WI38 (cell line): Measurements from ENCODE around the gene CXCR5.

Source experiments
- H3K4me3 ChIP-seq: 2 replicates; pipeline ENCODE4 v1.5.1; 2011; ENCODE audit warnings: low read depth, mild to moderate bottlenecking, control low read depth, low read length
- TF ChIP-seq, protein P1 (sequence below): IDR thresholded peaks from 2 replicates; pipeline ENCODE4 v1.5.1; 2012; ENCODE audit warnings: low read depth, mild to moderate bottlenecking, control low read depth, low read length

Gene CXCR5

DNA sequence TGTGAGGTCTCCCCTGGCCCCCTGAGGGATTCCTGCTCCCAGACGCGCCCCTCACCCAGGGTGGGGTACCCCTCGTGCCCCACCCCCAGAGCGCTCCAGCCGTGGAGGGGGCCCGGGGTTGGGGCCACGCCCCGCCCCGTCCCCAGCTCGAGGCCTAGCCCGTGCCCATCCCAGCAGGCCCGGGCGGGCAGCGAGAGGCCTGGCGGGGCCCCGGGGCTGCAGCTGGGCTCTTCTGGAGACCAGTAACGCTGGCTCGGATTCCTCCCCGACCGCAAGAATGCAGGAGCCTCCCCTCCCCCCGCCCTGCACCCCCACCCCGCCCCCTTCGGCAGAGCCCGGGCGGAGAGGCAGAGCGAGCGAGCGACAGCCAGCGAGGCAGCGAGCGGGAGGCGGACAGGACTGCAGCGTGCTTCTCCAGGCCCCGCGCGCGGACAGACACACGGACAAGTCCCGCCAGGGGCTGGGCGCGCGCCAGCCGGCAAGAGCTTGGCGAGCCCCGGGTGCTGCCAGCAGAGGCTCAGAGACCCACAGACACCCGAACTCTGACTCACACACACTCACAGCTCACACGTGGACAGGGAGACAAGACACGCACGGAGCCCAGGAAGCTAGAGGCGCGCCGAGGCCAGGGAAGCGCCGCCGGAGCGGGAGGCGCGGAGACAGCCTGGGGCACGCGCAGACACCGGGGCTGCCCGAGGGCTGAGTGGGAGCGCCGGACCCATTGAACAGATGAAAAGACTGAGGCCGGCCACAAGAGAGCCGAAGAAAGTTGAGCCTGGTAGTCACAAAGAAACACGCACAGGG is 26.8 kb downstream of the CXCR5 start:
- TF ChIP-seq, protein P1, sequence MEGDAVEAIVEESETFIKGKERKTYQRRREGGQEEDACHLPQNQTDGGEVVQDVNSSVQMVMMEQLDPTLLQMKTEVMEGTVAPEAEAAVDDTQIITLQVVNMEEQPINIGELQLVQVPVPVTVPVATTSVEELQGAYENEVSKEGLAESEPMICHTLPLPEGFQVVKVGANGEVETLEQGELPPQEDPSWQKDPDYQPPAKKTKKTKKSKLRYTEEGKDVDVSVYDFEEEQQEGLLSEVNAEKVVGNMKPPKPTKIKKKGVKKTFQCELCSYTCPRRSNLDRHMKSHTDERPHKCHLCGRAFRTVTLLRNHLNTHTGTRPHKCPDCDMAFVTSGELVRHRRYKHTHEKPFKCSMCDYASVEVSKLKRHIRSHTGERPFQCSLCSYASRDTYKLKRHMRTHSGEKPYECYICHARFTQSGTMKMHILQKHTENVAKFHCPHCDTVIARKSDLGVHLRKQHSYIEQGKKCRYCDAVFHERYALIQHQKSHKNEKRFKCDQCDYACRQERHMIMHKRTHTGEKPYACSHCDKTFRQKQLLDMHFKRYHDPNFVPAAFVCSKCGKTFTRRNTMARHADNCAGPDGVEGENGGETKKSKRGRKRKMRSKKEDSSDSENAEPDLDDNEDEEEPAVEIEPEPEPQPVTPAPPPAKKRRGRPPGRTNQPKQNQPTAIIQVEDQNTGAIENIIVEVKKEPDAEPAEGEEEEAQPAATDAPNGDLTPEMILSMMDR = no peak
- peak overlapping the region; percentile 59 for H3K4me3 ChIP-seq

DNA sequence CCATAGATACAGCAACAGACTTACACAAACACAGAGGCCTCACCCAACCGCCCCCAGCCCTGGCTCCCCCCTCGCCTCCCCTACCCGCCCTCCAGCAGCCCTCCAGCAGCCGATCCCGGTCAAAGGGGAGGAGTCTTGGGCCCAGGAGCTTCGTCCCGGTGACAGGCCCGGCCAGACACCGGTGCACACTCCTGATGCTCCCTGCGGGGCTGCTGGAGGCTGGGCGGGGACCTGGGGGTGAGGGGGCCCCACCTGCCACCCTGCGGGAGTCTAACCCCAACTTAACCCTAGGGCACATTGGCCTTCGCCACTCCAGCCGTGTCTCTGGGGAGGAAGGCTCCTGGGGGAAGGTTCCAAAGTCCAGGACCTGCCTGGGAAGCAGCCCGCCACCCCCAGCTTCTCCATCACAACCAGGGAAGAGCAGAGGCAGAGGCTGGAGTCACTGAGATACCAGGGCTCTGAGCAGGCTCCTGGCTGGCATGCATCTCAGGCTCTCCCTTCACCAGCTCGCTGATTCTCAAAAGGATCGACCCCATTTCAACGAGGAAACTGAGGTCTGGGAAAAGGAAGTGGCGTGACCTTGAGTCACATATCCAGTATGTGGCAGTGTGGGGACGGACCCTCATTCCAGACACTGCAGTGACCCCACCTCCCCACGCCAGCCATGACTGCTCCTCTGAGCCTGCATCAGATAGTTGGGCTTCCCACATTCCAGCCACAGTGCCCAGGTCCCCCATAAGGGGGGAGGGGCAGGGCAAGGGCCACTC is 27.6 kb downstream of the CXCR5 start:
- peak overlapping the region; percentile 43 for H3K4me3 ChIP-seq
- TF ChIP-seq, protein P1 = no peak

DNA sequence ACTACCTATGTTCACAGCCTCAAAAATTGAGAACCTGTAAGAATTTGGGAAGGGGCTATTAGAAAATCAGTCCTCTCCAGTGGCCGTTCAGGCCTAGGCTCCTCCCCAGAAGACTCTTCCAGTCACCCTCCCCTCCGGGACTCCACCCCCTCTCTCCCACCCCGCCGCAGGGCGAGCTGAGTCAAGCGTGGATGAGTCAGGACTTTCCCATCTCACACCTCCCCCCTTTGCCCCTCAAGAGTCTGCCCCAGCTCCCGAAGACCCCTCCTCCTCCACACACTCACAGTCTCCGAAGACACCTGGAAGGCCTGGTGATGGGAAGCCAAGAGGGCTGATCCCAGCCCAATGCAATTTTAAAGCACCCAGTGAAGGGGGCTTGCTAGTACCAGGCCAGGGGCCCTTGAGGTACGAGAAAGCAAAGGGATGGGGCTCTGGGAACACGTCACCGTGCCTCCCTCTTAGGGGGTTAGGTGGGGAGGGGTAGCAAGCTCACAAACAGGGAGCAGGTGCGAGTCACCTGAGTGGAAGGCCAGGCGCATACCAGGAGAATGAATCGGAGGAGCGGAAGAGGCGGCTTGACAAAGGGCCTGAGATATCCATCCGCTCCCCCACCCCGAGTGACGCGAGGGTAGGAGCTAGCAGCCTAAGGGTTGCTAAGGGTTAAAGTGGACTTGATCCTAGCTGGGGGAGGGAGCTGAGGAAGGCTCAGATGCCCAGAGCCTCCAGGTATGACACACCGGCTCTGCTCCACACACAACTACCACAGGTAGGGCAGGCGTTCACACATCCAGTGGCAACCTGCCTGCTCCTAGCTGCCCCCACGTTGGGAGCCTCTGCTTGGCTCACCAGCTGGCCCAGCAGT is 28.4 kb downstream of the CXCR5 start:
- TF ChIP-seq, protein P1 = no peak
- peak overlapping the region; percentile 43 for H3K4me3 ChIP-seq

DNA sequence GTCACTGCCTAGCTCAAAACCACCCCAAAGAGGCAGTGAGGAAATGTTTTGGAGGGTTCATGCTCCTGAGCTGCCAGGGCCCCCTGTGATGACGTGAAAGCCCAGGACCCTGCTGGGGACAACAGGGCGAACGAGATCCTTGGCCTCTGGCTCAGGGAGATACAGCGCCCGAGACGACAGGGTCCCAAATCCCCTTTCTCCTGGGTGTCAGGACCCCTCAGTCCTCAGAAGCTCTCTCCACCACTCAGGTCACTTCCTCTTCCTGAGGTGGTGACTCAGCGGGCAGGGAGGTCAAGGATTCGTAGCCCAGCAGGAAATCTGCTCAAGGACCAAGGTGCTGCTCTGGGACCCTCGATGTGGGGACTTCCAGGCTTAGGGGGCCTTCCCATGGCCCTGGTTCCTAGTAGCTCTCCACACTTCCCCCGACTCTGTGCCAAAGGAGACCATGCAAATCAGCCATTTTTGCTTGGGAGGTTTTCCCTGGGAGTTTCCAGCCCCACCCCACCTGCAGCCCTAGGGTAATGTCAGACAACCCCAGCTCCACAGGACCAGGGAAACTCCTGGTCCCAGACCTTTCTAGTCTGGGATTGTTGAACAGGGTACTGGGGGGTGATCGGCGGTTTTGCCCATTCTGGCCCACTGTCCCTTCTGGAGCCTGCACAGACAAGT is 29.2 kb downstream of the CXCR5 start:
- TF ChIP-seq, protein P1 = no peak
- H3K4me3 ChIP-seq = no peak overlapping the region

DNA sequence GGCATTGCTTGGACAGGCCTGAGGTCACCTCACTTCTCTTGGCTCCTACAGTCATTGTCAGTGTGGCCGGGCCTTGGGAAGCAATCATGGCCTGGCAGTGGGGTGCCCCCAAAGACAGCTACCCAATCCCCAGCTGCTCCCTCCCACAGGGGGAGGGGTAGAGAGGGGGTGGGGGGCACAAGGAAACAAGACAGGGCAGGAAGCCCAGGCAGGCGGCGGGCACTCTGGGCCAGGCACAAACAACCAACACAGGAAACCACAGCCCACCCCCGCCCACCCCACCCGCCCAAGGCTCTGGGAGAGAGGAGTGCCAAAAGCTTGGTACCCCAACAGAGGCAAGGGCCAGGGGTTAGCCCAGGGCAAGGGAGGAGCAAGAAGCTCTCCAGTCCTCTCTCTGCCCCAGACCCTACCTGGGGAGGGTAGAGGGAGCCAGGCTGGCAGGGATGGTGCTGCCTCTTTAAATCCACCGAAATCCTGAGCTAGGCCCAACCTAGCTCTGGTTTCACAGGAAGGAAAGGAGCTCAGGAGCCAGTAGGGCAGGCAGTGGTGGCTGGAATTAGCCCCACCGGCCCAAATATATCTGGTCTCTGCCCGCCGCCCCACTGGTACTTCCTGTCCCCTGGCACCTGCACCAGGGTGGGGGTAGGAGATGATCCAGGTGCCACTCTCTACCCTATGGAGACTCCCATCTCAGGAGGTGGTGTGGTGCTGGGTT is 29.9 kb downstream of the CXCR5 start:
- no peak overlapping the region for H3K4me3 ChIP-seq
- TF ChIP-seq, protein P1 = no peak

DNA sequence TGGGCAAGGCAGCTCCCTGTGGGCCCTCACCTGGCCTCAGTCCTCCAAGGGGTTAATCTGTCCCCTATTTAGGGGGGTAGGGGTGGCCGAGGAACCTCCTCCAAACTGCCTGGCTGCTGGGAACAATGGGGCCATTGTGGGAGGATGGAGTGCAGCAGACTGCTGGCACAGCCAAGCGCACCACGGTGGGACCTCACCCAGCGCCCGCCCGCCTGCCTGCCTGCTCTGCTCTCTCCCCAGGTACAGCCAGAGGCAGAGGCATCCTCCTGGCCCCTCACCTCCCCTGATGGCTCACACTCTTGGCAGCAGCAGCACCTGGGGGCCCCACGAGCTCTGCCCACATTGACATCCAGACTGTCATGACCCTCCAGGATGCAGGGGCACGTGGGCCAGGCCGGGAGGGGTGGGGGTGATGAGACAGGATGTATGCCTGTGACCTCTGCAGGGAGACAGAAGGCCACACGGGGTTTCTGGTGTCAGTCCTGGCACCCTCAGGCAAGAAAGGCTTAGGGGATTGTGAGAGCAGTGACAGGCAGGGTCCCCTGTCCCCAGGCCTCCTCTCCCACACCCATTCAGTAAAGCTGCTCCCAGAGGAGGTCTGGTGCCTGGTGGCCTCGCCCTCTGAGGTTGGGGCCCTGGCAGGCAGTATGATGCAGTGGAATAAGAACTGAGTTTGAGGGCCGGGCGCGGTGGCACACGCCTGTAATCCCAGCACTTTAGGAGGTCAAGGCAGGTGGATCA is 30.7 kb downstream of the CXCR5 start:
- no peak overlapping the region for H3K4me3 ChIP-seq
- TF ChIP-seq, protein P1 = no peak
